Brain pericyte (primary cell): ENCODE measurements around the gene CALM3.

Source experiments
- DNase-seq: peaks from one replicate; pipeline ENCODE4 v3.0.0-alpha.2; 2012; ENCODE audit warnings: low read depth, low spot score

The CALM3 gene

GRCh38 chr19:46635920-46636761 lies 35.0 kb downstream of the CALM3 start, which contains the start of gene GNG8:
GNG8 (minus strand) TSS chr19:46636202; CDS start chr19:46634682, 1,520 bp downstream.
- DNase-seq: no peak

GRCh38 chr19:46637224-46637623 lies 36.1 kb downstream of the CALM3 start:
- no peak for DNase-seq

GRCh38 chr19:46639358-46640182 lies 38.4 kb downstream of the CALM3 start:
- no peak for DNase-seq

- no peak for DNase-seq
These were observed 39.5 kb downstream of the CALM3 start for GRCh38 chr19:46640656-46641055.

- no peak for DNase-seq
These were observed 43.6 kb downstream of the CALM3 start for GRCh38 chr19:46644720-46645119.

- no peak for DNase-seq
These were observed 45.3 kb downstream of the CALM3 start for GRCh38 chr19:46646402-46646801.

GRCh38 chr19:46648060-46648960 lies 47.2 kb downstream of the CALM3 start:
- no peak for DNase-seq

GRCh38 chr19:46648961-46649960 lies 48.1 kb downstream of the CALM3 start:
- DNase-seq: no peak

- DNase-seq: no peak
These were observed 49.3 kb downstream of the CALM3 start for GRCh38 chr19:46650445-46650844.

GRCh38 chr19:46654621-46655152 lies 53.6 kb downstream of the CALM3 start:
- no peak for DNase-seq

- DNase-seq: no peak
These were observed 55.4 kb downstream of the CALM3 start for GRCh38 chr19:46656541-46656940.

GRCh38 chr19:46659151-46660007 lies 58.2 kb downstream of the CALM3 start:
- DNase-seq: no peak

GRCh38 chr19:46660008-46660517 lies 58.9 kb downstream of the CALM3 start:
- no peak for DNase-seq
